SKM-1 (cell line): ENCODE measurements around the gene USP25.

Experiments used
- DNase-seq: peaks from one replicate; lab custom pipeline; 2025; ENCODE audit not compliant: unreplicated experiment; lab: John Stamatoyannopoulos, UW

The USP25 gene

GRCh38 chr21:15759469-15759868, 29.7 kb downstream of the USP25 start:
- no peak for DNase-seq

DNA sequence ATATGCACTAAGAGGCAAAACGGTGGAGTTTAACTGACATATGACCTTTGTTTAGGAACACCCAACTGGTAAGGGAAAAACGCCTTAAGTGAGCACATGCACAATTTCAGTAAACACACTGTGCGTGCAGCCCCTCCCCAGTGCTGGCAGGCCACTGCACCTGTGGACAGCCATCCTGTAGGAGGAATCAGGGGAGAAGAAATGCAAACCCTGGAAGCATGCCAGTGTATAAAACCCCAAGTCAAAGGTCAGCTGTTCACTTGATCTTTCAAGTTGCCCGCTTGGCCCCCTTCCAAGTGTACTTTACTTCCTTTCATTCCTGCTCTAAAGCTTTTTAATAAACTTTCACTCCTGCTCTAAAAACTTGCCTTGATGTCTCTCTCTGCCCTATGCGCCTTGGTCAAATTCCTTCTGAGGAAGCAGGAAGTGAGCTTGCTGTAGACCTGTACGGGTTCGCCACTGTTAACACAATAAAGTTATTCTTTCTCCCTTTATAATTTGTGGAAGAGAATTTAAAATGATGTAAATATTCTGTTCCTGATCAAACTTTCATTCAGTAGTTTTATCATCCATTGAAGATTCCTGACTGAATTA, 31.8 kb downstream of the USP25 start:
- DNase-seq, result no peak

GRCh38 chr21:15763359-15763758, 33.6 kb downstream of the USP25 start:
- no peak for DNase-seq

DNA sequence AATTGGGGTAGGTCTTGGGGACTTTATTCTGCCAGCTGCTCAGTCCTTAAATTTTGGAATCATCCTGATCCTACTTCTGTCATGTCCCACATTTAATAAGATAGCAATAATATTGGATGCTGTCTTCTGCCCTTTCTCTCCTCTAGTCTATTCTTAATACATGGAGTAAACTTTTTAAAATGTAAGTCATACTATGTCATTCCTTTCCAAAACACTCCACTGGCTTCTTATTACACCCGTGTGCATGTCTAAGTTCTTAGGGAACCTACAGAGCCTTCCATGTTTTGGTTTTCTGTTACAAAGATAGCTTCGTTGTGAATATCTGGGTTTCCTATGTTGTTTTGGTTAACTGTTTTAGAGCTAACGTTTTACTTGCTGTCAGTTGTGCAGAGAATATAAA, 35.1 kb downstream of the USP25 start:
- DNase-seq, result no peak

- DNase-seq, result no peak
Observed at GRCh38 chr21:15766952-15767603, 37.3 kb downstream of the USP25 start.

DNA sequence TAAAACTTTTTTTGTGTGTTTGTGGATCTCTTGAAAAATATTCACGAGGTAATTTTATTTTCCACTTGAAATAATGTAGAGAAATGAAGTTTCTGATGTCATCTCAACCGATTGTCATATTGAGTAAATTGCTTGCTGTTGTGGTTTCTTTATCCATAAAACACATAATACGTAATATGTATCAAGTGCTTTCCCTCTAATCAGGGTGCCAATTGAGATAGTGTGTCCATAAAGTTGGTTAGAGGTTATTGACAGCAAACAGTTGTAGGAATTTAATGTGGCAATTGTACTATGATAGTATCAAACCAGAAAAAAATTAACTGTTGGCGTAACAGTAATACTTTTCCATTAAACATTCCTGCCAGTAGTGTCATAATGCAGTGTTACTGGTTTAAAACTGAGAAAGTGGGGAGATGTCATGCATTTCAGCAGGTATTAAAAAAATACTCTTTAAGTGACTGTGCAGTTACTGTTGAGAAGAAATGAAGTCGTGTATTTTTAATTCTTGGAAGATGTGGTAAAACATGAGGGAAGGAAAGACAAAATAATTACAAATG, 38.3 kb downstream of the USP25 start:
- no peak for DNase-seq

- no peak for DNase-seq
Observed at GRCh38 chr21:15768853-15769252, 39.1 kb downstream of the USP25 start.

DNA sequence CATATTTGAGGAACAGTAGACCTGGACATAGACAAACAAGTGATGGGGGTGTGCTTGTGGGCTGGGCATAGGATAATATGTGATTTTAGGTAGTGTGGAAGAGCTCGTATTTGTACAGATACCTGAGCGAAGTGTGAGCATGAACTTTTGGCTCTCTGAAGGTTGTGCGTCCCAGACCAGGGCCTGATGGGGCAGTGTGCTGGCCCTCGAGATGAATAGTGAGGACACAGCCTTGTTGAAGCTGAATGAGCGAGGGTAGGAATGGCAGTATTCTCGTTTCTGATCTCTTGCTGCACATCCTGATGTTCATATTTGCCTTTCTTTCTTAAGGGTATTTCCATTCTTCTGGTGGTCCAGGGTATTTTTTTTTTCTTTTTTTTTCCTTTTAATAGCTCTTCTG, 41.5 kb downstream of the USP25 start:
- no peak for DNase-seq

DNA sequence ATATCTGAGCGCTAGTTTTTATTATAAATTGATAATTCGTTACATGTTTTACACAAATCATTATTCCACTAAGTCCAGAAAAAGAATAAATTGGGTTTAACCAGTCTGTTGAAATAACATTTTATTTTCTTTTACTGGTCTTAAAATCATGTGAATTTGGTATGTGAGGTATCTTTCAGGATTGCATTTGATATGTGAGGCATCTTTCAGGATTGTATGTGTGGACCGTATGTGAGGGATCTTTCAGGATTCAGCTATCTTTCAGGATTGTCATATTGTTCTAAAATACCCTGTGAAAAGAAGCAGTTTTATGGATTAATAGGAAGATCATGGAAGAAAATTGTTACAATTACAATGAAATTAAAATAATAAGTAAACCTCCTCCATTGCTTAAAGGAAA, 42.9 kb downstream of the USP25 start:
- no peak for DNase-seq

DNA sequence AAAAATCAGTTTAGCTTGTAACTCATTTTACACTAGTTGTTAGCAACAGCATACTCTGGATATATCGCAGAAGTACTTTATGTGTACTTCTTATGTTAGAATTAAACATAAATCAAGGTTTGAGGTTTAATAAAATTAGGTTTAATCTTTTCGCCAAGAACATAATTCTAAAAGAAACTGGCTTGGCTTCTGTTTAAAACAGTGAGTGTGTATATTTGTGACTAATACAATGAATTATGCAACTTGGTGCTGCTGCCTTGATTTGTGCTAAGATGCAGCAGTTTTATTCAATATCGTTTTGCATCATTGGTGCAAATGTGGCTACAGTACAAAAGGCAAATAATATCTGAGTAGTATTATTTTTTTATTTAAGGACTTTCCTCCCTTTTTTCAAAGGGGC, 44.8 kb downstream of the USP25 start:
- no peak for DNase-seq

GRCh38 chr21:15775291-15775690, 45.5 kb downstream of the USP25 start:
- DNase-seq, result no peak

DNA sequence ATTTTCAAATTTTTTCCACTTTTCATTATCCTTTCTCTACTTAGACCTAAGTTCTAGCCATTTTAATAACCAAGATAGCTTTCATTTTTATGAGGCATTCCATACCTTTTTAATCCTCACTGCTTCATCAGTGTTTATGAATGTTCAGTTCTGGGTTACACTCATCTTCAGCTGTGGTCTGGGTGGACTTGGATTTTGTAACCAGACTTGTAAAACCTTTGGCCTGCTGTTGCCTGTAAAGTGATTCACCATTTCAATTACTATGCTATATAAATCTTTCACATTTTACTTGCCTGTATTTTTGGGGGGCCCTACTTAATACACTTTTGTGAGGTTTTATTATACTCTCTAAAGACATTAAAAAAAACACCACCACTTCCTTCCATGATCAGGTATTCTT, 46.2 kb downstream of the USP25 start:
- DNase-seq, result no peak

DNA sequence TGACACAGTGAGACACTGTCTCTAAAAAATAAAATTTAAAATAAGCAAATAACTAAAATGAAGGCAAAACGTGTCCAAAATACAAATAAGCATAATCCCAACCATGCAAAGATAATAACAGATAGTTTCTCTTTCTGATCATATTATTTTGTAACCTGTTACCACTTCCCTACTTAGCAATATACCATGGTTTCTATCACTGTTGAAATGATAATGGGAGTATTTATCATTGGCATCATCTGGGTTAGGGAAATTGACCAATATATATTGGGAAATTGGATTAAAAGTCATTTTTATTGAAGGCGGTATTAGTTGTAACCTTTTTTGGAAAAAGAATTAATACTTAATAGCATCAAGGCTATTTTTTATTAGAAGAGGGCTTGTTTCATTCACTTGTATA, 47.0 kb downstream of the USP25 start:
- no peak for DNase-seq

DNA sequence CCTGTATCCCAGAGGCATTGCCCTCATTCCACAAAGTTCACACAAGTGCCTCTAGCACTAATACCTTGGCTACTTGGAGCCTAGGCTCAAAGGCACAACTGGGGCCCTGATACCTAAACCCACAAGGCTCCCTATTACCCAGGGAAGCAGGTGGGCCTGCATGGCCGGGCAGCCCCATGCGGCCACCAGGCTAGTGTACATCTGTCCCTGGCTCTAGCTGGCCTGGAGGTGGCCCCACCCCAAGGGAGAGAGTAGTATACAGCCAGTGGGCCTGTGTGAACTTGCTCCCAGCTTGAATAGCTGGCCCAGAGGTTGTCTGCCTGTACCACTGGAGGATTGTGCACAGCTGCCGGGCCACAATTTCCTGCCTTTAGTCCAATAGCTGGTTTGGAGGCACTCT, 52.2 kb downstream of the USP25 start:
- no peak for DNase-seq

GRCh38 chr21:15788847-15789523, 59.2 kb downstream of the USP25 start:
- DNase-seq, result no peak

DNA sequence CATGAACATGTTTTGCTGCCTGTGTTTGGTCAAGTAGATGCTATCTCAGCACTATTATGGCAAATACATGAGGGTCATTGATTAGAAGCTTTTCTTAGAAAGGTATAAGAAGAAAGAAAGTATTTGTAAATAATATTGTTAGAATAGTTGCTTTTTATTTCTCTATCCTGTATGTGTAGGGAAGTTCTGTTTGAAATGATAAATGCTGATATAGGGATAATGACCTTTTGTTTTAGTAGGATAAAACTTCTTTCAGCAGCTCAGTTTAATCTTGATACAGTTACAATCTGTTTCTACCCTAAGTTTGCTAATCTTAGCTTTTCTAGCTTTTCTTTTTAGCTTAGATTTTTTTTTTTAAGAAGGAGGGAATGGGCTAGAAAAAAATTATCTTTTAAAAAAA, 63.3 kb downstream of the USP25 start:
- DNase-seq, result no peak

DNA sequence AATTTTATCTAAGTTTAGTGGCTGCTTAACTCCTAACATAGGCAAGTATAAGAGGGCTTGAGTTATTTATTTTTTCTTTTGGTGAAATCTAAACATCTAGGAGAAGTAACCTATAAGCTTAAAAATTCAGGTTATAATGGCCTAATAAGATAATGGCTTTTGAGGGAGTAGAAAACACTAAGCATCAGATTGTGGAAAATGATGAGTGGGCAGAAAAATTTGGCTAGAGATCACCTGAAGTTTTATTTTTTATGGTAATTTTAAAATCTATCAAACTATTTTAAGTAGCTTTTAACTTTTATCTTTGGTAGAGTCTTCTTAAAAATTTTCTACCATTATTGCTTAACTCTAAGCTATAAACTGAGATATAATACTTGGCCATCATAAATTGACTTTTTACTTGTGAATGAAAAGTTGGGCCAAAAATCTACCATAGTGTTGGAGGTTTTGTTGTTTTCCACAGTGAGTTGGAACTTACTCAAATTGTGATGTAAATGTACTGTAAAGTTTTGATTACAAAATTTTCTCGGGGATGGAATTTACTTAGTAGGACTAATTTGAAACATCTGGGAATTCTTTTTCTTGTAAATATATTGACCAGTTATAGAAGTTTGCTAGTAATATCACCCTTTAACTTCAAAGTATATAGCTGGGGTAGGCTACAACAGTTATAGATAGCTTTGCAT, 63.9 kb downstream of the USP25 start:
- no peak for DNase-seq

- DNase-seq, result no peak
Observed at GRCh38 chr21:15794277-15794912, 64.6 kb downstream of the USP25 start.

DNA sequence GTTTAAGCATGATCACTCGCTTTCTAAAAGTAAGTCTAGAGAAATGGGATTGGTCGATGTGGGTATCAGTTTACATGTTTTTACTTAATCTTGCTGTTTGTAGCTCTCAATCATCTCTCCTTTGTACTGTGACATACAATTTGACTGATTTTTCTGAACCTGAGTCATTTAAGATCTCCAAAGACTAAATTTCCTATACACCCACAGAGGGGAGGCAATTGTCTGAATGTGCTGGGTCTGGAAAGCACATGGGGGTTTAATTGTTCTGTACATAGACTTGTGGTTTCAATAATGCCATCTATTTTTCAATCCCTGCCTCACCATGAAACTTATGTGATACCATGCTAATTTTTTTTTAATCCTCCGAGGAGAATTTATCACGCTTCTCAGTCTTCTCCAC, 65.8 kb downstream of the USP25 start:
- DNase-seq, result no peak

- no peak for DNase-seq
Observed at GRCh38 chr21:15797577-15798363, 68.0 kb downstream of the USP25 start.
